WTC11 (cell line): ENCODE data around the gene ASIC2.

Experiments used
- ATF1 ChIP-seq: sonication (generic); formaldehyde crosslinking; IDR thresholded peaks from 2 replicates; pipeline ENCODE4 v1.8.1; 2023; ENCODE audit warnings: mild to moderate bottlenecking, moderate library complexity, missing genetic modification reagents
- IRF2 ChIP-seq: sonication (generic); formaldehyde crosslinking; IDR thresholded peaks from 2 replicates; pipeline ENCODE4 v1.8.0; 2022; ENCODE audit warnings: low read depth, missing genetic modification reagents, borderline replicate concordance
- NFATC4 ChIP-seq: fragments of 250-450 bp; sonication (Bioruptor Pico); IDR thresholded peaks from 2 replicates; pipeline ENCODE4 v1.9.0; 2021; ENCODE audit warnings: mild to moderate bottlenecking
- NFE2L1 ChIP-seq: sonication (generic); formaldehyde crosslinking; IDR thresholded peaks from 2 replicates; pipeline ENCODE4 v1.8.1; 2023; ENCODE audit warnings: missing genetic modification reagents
- NR1H2 ChIP-seq: sonication (generic); formaldehyde crosslinking; IDR thresholded peaks from 2 replicates; pipeline ENCODE4 v1.9.0; 2021; ENCODE audit warnings: mild to moderate bottlenecking, moderate library complexity, missing genetic modification reagents
- NR3C1 ChIP-seq: sonication (generic); formaldehyde crosslinking; conservative IDR thresholded peaks from 2 replicates; pipeline ENCODE4 v1.8.1; 2023; ENCODE audit warnings: low read depth, mild to moderate bottlenecking, missing genetic modification reagents
- TEAD4 ChIP-seq: sonication (generic); formaldehyde crosslinking; IDR thresholded peaks from 2 replicates; pipeline ENCODE4 v1.8.0; 2022; ENCODE audit warnings: mild to moderate bottlenecking, missing genetic modification reagents
- ZNF232 ChIP-seq: sonication (generic); formaldehyde crosslinking; IDR thresholded peaks from 2 replicates; pipeline ENCODE4 v1.8.0; 2022; ENCODE audit warnings: mild to moderate bottlenecking, missing genetic modification reagents
- TF ChIP-seq, protein P1 (sequence below): fragments of 200-600 bp; IDR thresholded peaks from 2 replicates; pipeline ENCODE4 v1.8.0; 2022; ENCODE audit warnings: antibody characterized with exemption
- TF ChIP-seq, protein P2 (sequence below): sonication (generic); formaldehyde crosslinking; IDR thresholded peaks from 2 replicates; pipeline ENCODE4 v1.8.0; 2022; ENCODE audit warnings: mild to moderate bottlenecking, missing genetic modification reagents
- TF ChIP-seq, protein P3 (sequence below): sonication (generic); formaldehyde crosslinking; IDR thresholded peaks from 2 replicates; pipeline ENCODE4 v1.8.1; 2022; ENCODE audit warnings: missing genetic modification reagents, borderline replicate concordance
- TF ChIP-seq, protein P4 (sequence below): sonication (generic); formaldehyde crosslinking; IDR thresholded peaks from 2 replicates; pipeline ENCODE4 v1.8.0; 2022; ENCODE audit warnings: mild to moderate bottlenecking, missing genetic modification reagents

DNA sequence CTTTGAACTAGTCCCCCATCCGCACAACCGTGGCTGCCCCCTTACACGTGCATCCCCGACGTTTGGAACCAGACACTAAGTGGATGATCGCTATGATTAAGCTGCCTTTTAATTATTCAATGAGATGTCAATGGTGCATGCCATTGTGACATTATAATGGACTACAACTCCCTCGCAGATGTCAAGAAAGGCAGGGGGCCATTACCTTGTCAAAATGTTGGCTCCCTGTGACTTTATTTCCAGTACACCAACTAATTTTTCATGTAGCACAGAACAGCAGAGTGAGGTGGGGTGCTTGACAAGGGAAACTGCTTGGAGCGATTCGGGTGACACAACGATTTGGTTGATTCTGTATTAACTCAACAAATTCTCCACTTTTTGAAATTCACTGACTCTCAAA lies 26.5 kb downstream of the ASIC2 start:
- TF ChIP-seq NR3C1 (CRISPR knock-in tag): no peak
- no peak for TF ChIP-seq ZNF232 (CRISPR knock-in tag)
- TF ChIP-seq, protein P1, sequence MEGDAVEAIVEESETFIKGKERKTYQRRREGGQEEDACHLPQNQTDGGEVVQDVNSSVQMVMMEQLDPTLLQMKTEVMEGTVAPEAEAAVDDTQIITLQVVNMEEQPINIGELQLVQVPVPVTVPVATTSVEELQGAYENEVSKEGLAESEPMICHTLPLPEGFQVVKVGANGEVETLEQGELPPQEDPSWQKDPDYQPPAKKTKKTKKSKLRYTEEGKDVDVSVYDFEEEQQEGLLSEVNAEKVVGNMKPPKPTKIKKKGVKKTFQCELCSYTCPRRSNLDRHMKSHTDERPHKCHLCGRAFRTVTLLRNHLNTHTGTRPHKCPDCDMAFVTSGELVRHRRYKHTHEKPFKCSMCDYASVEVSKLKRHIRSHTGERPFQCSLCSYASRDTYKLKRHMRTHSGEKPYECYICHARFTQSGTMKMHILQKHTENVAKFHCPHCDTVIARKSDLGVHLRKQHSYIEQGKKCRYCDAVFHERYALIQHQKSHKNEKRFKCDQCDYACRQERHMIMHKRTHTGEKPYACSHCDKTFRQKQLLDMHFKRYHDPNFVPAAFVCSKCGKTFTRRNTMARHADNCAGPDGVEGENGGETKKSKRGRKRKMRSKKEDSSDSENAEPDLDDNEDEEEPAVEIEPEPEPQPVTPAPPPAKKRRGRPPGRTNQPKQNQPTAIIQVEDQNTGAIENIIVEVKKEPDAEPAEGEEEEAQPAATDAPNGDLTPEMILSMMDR: no peak
- TF ChIP-seq, protein P2, sequence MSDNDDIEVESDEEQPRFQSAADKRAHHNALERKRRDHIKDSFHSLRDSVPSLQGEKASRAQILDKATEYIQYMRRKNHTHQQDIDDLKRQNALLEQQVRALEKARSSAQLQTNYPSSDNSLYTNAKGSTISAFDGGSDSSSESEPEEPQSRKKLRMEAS: no peak
- TF ChIP-seq, protein P3, sequence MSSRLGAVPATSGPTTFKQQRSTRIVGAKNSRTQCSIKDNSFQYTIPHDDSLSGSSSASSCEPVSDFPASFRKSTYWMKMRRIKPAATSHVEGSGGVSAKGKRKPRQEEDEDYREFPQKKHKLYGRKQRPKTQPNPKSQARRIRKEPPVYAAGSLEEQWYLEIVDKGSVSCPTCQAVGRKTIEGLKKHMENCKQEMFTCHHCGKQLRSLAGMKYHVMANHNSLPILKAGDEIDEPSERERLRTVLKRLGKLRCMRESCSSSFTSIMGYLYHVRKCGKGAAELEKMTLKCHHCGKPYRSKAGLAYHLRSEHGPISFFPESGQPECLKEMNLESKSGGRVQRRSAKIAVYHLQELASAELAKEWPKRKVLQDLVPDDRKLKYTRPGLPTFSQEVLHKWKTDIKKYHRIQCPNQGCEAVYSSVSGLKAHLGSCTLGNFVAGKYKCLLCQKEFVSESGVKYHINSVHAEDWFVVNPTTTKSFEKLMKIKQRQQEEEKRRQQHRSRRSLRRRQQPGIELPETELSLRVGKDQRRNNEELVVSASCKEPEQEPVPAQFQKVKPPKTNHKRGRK (CRISPR knock-in tag): no peak
- TF ChIP-seq TEAD4 (CRISPR knock-in tag): no peak
- TF ChIP-seq, protein P4, sequence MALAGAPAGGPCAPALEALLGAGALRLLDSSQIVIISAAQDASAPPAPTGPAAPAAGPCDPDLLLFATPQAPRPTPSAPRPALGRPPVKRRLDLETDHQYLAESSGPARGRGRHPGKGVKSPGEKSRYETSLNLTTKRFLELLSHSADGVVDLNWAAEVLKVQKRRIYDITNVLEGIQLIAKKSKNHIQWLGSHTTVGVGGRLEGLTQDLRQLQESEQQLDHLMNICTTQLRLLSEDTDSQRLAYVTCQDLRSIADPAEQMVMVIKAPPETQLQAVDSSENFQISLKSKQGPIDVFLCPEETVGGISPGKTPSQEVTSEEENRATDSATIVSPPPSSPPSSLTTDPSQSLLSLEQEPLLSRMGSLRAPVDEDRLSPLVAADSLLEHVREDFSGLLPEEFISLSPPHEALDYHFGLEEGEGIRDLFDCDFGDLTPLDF: no peak
- no peak for TF ChIP-seq NR1H2
- no peak for TF ChIP-seq NFE2L1 (CRISPR knock-in tag)
- TF ChIP-seq IRF2 (CRISPR knock-in tag): no peak
- TF ChIP-seq ATF1 (CRISPR knock-in tag): no peak
- no peak for TF ChIP-seq NFATC4
